ENCODE results near the gene NOTCH1.
A peak's percentile ranks its signal among the peaks of the same experiment; 100 is the strongest.

The NOTCH1 gene

GRCh38 chr9:136504512-136505348 lies 41.1 kb downstream of the NOTCH1 start:
- TF ChIP-seq POLR2AphosphoS5 (IDR thresholded peaks at IDR 0.05; ENCODE audit: borderline replicate concordance, low read depth, low read length) = no peak
- TF ChIP-seq EZH2 (IDR thresholded peaks at IDR 0.05) = no peak
- H3K9ac ChIP-seq (ENCODE audit: insufficient read length) = no peak overlapping the region

GRCh38 chr9:136502940-136503550 lies 42.8 kb downstream of the NOTCH1 start:
- H3K4me3 ChIP-seq = no peak overlapping the region
- H3K9ac ChIP-seq (ENCODE audit: insufficient read length) = no peak overlapping the region
- TF ChIP-seq EZH2 (IDR thresholded peaks at IDR 0.05) (no peak), FOXP2 (optimal IDR thresholded peaks at IDR 0.05; ENCODE audit: control extremely low read depth, extremely low read length, insufficient read depth) (no peak), POLR2AphosphoS5 (IDR thresholded peaks at IDR 0.05; ENCODE audit: borderline replicate concordance, low read depth, low read length) (no peak)
- DNase-seq (ENCODE audit: low read depth, low spot score) = no peak
- H3K9me3 ChIP-seq (ENCODE audit: low read depth, low read length) = no peaks in the 10 kb centered on the region
- H3K36me3 ChIP-seq (ENCODE audit: insufficient read depth, low read length) = peaks cover 29% of the 10 kb centered on the region; the same call in 1 of the 2 replicates
- peak overlapping the region; percentile 46; the same call in 1 of the 2 replicates for H3K27ac ChIP-seq

More at GRCh38 chr9:136504512-136505348, 41.1 kb downstream of the NOTCH1 start:
- H3K36me3 ChIP-seq (ENCODE audit: insufficient read depth, low read length) = peaks cover 32% of the 10 kb centered on the region; the same call in 1 of the 2 replicates
- no peaks in the 10 kb centered on the region for H3K9me3 ChIP-seq (ENCODE audit: low read depth, low read length)
- no peak overlapping the region for H3K4me3 ChIP-seq
- no peak overlapping the region for H3K27ac ChIP-seq
- DNase-seq (ENCODE audit: low read depth, low spot score) = no peak

GRCh38 chr9:136502196-136502595 lies 43.7 kb downstream of the NOTCH1 start:
- no peak for DNase-seq (ENCODE audit: low read depth, low spot score)
- H3K4me3 ChIP-seq = no peak overlapping the region
- H3K36me3 ChIP-seq (ENCODE audit: insufficient read depth, low read length) = peaks cover 28% of the 10 kb centered on the region; the same call in 1 of the 2 replicates
- H3K9me3 ChIP-seq (ENCODE audit: low read depth, low read length) = no peaks in the 10 kb centered on the region
- no peak overlapping the region for H3K9ac ChIP-seq (ENCODE audit: insufficient read length)
- no peak overlapping the region for H3K27ac ChIP-seq
- TF ChIP-seq FOXP2 (optimal IDR thresholded peaks at IDR 0.05; ENCODE audit: control extremely low read depth, extremely low read length, insufficient read depth) = no peak
- no peak for TF ChIP-seq POLR2AphosphoS5 (IDR thresholded peaks at IDR 0.05; ENCODE audit: borderline replicate concordance, low read depth, low read length)
- no peak for TF ChIP-seq EZH2 (IDR thresholded peaks at IDR 0.05)

GRCh38 chr9:136501686-136502085 lies 44.2 kb downstream of the NOTCH1 start:
- peaks cover 26% of the 10 kb centered on the region; the same call in 1 of the 2 replicates for H3K36me3 ChIP-seq (ENCODE audit: insufficient read depth, low read length)
- H3K9ac ChIP-seq (ENCODE audit: insufficient read length) = no peak overlapping the region
- H3K4me3 ChIP-seq = no peak overlapping the region
- no peak overlapping the region for H3K27ac ChIP-seq
- H3K9me3 ChIP-seq (ENCODE audit: low read depth, low read length) = no peaks in the 10 kb centered on the region
- TF ChIP-seq FOXP2 (optimal IDR thresholded peaks at IDR 0.05; ENCODE audit: control extremely low read depth, extremely low read length, insufficient read depth) = no peak
- DNase-seq (ENCODE audit: low read depth, low spot score) = no peak

GRCh38 chr9:136499935-136500910 lies 45.6 kb downstream of the NOTCH1 start:
- Histone ChIP-seq H3K9me3 (ENCODE audit: low read depth, low read length) (no peaks in the 10 kb centered on the region), H3K9ac (ENCODE audit: insufficient read length) (no peak overlapping the region), H3K4me3 (no peak overlapping the region), H3K36me3 (ENCODE audit: insufficient read depth, low read length) (peaks cover 17% of the 10 kb centered on the region; the same call in 1 of the 2 replicates), H3K27ac (no peak overlapping the region)
- no peak for TF ChIP-seq FOXP2 (optimal IDR thresholded peaks at IDR 0.05; ENCODE audit: control extremely low read depth, extremely low read length, insufficient read depth)
- no peak for TF ChIP-seq POLR2AphosphoS5 (IDR thresholded peaks at IDR 0.05; ENCODE audit: borderline replicate concordance, low read depth, low read length)
- TF ChIP-seq EZH2 (IDR thresholded peaks at IDR 0.05) = no peak
- no peak for DNase-seq (ENCODE audit: low read depth, low spot score)

GRCh38 chr9:136499071-136499934 lies 46.5 kb downstream of the NOTCH1 start:
- no peak overlapping the region for H3K4me3 ChIP-seq
- TF ChIP-seq POLR2AphosphoS5 (IDR thresholded peaks at IDR 0.05; ENCODE audit: borderline replicate concordance, low read depth, low read length) = no peak
- TF ChIP-seq FOXP2 (optimal IDR thresholded peaks at IDR 0.05; ENCODE audit: control extremely low read depth, extremely low read length, insufficient read depth) = no peak
- TF ChIP-seq EZH2 (IDR thresholded peaks at IDR 0.05) = no peak
- peaks cover 14% of the 10 kb centered on the region; the same call in 1 of the 2 replicates for H3K36me3 ChIP-seq (ENCODE audit: insufficient read depth, low read length)
- no peak overlapping the region for H3K27ac ChIP-seq
- H3K9ac ChIP-seq (ENCODE audit: insufficient read length) = no peak overlapping the region
- no peaks in the 10 kb centered on the region for H3K9me3 ChIP-seq (ENCODE audit: low read depth, low read length)
- no peak for DNase-seq (ENCODE audit: low read depth, low spot score)

DNA sequence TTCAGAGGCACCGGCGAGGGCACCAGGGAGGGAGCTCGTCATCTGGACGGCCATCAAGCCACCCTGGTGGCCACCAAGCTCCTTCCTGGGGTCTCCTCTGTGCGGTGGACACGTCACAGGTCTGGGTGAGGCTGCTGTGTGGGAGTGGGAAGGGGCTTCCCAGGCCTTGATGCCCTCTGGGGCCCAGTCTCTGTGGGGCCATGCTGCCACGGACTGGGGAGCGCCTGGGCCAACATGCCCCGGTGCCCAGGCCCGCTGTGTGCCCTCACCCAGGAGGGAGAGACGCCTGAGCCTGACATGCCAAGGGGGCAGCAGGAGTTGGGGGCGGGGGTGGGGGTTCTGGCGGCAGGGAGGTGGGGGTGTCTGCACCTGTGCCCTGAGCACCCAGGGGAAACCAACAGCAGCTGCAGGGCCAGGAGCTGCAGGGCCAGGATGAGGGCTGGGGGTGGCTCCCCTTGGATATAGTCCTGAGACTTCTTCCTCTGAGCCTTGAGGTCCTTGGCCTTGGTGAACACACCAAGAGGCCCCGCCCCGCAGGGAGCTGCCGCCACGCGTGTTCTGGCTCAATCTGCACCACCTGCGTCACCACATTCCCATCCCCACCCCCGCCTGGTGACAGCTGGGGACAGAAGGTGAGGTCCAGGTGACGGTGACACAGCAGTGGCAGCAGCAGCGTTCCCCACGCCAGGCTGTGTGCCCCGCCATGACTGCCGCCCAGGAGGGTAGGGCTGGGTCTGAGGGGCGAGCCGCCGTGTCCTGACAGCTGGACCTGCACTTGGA lies 47.7 kb downstream of the NOTCH1 start:
- TF ChIP-seq EZH2 (IDR thresholded peaks at IDR 0.05) (no peak), POLR2AphosphoS5 (IDR thresholded peaks at IDR 0.05; ENCODE audit: borderline replicate concordance, low read depth, low read length) (no peak), FOXP2 (optimal IDR thresholded peaks at IDR 0.05; ENCODE audit: control extremely low read depth, extremely low read length, insufficient read depth) (no peak)
- Histone ChIP-seq H3K4me3 (no peak overlapping the region), H3K9ac (ENCODE audit: insufficient read length) (no peak overlapping the region), H3K36me3 (ENCODE audit: insufficient read depth, low read length) (peaks cover 14% of the 10 kb centered on the region; the same call in 1 of the 2 replicates), H3K9me3 (ENCODE audit: low read depth, low read length) (no peaks in the 10 kb centered on the region), H3K27ac (no peak overlapping the region)
- DNase-seq (ENCODE audit: low read depth, low spot score) = no peak

All from SK-N-MC (cell line).